Kidney (tissue), 14 donors: ENCODE results near the gene STXBP5. TPM values are rescaled to one million over a fixed set of nuclear protein-coding genes. Genes with fewer than 3 reads are reported as not detected.

Experiments used
- DNase-seq, 5 donors: peaks; one replicate each; pipeline ENCODE4 v3.0.0-alpha.2; 2013 to 2020
- FAIRE-seq: peaks from 2 replicates; lab custom pipeline; 2012; peaks lifted over from hg19 to GRCh38; lab: Jason Lieb, UNC
- H3K27ac ChIP-seq, 2 donors: one replicate each; pipeline ENCODE4 v1.7.0; 2013; ENCODE audit warnings: low read depth in 2 of 2, low read length in 2 of 2, inconsistent platforms in 1 of 2
- H3K27me3 ChIP-seq: one replicate; pipeline ENCODE4 v1.7.1; 2013; ENCODE audit warnings: low read length, inconsistent platforms; ENCODE audit not compliant: control insufficient read depth, insufficient read depth
- H3K36me3 ChIP-seq, 3 donors: one replicate each; pipeline versions ENCODE4 v1.7.0 to v1.7.1; 2013; ENCODE audit warnings: low read length in 3 of 3, control low read depth in 1 of 3, inconsistent platforms in 1 of 3; ENCODE audit not compliant: insufficient read depth in 3 of 3, control insufficient read depth in 2 of 3
- H3K4me1 ChIP-seq, 3 donors: one replicate each; pipeline versions ENCODE4 v1.7.0 to v1.7.1; 2013; ENCODE audit warnings: low read length in 3 of 3, inconsistent platforms in 1 of 3, low read depth in 1 of 3; ENCODE audit not compliant: control insufficient read depth in 2 of 3, insufficient read depth in 2 of 3
- H3K4me3 ChIP-seq, 3 donors: one replicate each; pipeline versions ENCODE4 v1.7.0 to v1.8.1; 2013; ENCODE audit warnings: low read length in 3 of 3, control low read depth in 1 of 3, inconsistent platforms in 1 of 3
- H3K9ac ChIP-seq, 3 donors: one replicate each; pipeline versions ENCODE4 v1.7.0 to v1.7.1; 2013; ENCODE audit warnings: low read length in 3 of 3, control low read depth in 1 of 3, inconsistent platforms in 1 of 3
- H3K9me3 ChIP-seq, 3 donors: one replicate each; pipeline versions ENCODE4 v1.7.0 to v1.7.1; 2013; ENCODE audit warnings: low read length in 3 of 3, control low read depth in 1 of 3, inconsistent platforms in 1 of 3; ENCODE audit not compliant: control insufficient read depth in 2 of 3, insufficient read depth in 1 of 3
- CTCF ChIP-seq: IDR thresholded peaks from 3 replicates; pipeline ENCODE4 v1.5.1; 2012; ENCODE audit warnings: mild to moderate bottlenecking, moderate library complexity, borderline replicate concordance; ENCODE audit not compliant: insufficient read depth; ENCODE audit errors: extremely low read depth
- intact Hi-C: fragments of 100-400 bp; cut with DNase I; formaldehyde crosslinking; loops from one replicate; pipeline ENCODE4 v1.11.1; 2022
- polyA plus RNA-seq: library from polyadenylated mRNA; stranded (reverse); fragments of 350-450 nt; fragmentation: Illumina TruSeq; extraction: RNeasy Lipid Tissue Mini Kit (QIAGEN cat#74804); gene quantifications from one replicate; pipeline ENCODE4 v1.2.3, GENCODE V29; 2014; ENCODE audit warnings: low read depth, low replicate concordance; ENCODE audit not compliant: insufficient read depth
- total RNA-seq: library from RNA; stranded (reverse); fragmentation: NEBNext Ultra II Directional; extraction: Animal tissue kit (Norgen Biotek cat#: 25700); gene quantifications from one replicate; pipeline ENCODE4 v1.2.1, GENCODE V29; 2021
- donor health status: control.
- donor health status: control.
- donor health status: control.
- donor health status: control.
- donor health status: control.
- donor health status: DM: yes; HTN: yes; CAD: no.
- donor health status: Normal renal cell carcinoma (clear cell type).

The STXBP5 gene
- total and polyA plus RNA-seq, 2 donors from 2014 or later: 2.0 to 13.6 TPM

- intact Hi-C loops: no loop called here
- no peak overlapping the region for H3K27ac ChIP-seq
These were observed 117.0 kb downstream of the STXBP5 start for GRCh38 chr6:147321260-147321659.

GRCh38 chr6:147322299-147323162, 118.3 kb downstream of the STXBP5 start:
- FAIRE-seq: no peak
- Histone ChIP-seq H3K36me3 (peaks cover 0 to 8% (median 0%) of the 10 kb centered on the region in 3 donors), H3K4me3 (no peak overlapping the region), H3K27ac (no peak overlapping the region), H3K9ac (no peak overlapping the region), H3K4me1 (no peaks in the 10 kb centered on the region), H3K9me3 (no peaks in the 10 kb centered on the region), H3K27me3 (no peaks in the 10 kb centered on the region)
- TF ChIP-seq CTCF: no peak
- intact Hi-C loops: no loop called here
- DNase-seq: peak in 1 of 5 donors; percentile 9

More at GRCh38 chr6:147321260-147321659, 117.0 kb downstream of the STXBP5 start:
- H3K27me3 ChIP-seq: no peaks in the 10 kb centered on the region
- H3K36me3 ChIP-seq: peaks cover 0 to 8% (median 0%) of the 10 kb centered on the region in 3 donors
- no peak for TF ChIP-seq CTCF
- FAIRE-seq (no peak), DNase-seq (no peak)
- no peak overlapping the region for H3K9ac ChIP-seq
- no peaks in the 10 kb centered on the region for H3K9me3 ChIP-seq
- no peak overlapping the region for H3K4me3 ChIP-seq
- H3K4me1 ChIP-seq: no peaks in the 10 kb centered on the region

GRCh38 chr6:147325557-147325956, 121.3 kb downstream of the STXBP5 start:
- intact Hi-C loops: no loop called here
- no peaks in the 10 kb centered on the region for H3K4me1 ChIP-seq
- H3K27me3 ChIP-seq: no peaks in the 10 kb centered on the region
- H3K9ac ChIP-seq: no peak overlapping the region
- H3K4me3 ChIP-seq: no peak overlapping the region
- no peaks in the 10 kb centered on the region for H3K9me3 ChIP-seq
- DNase-seq (no peak), FAIRE-seq (no peak)
- H3K27ac ChIP-seq: no peak overlapping the region
- TF ChIP-seq CTCF: no peak
- H3K36me3 ChIP-seq: peaks cover 0 to 14% (median 0%) of the 10 kb centered on the region in 3 donors
